HepG2 (cell line): ENCODE measurements around the gene HPCAL1. TPM values are rescaled to one million over a fixed set of nuclear protein-coding genes. Genes with fewer than 3 reads are reported as not detected.

Source experiments
- BHLHE40 ChIP-seq: IDR thresholded peaks from 2 replicates; pipeline ENCODE4 v1.6.1; 2011; ENCODE audit warnings: low read length, improper control_type of control experiment
- CBX5 ChIP-seq: sonication (generic); formaldehyde crosslinking; IDR thresholded peaks from 2 replicates; pipeline ENCODE4 v1.4.0; 2020; ENCODE audit warnings: missing genetic modification reagents, borderline replicate concordance
- DNMT3B ChIP-seq: conservative IDR thresholded peaks from 2 replicates; pipeline ENCODE4 v1.6.1; 2016; ENCODE audit warnings: missing biosample characterization, control low read depth
- ELF4 ChIP-seq: sonication (generic); formaldehyde crosslinking; IDR thresholded peaks from 2 replicates; pipeline ENCODE4 v1.5.0; 2020; ENCODE audit warnings: missing genetic modification reagents, mild to moderate bottlenecking, moderate library complexity, borderline replicate concordance
- FOSL1 ChIP-seq: sonication (generic); formaldehyde crosslinking; IDR thresholded peaks from 2 replicates; pipeline ENCODE4 v1.9.0; 2021; ENCODE audit warnings: missing genetic modification reagents, borderline replicate concordance
- HOMEZ ChIP-seq: IDR thresholded peaks from 2 replicates; pipeline ENCODE4 v1.6.1; 2016; ENCODE audit warnings: low read depth
- KLF13 ChIP-seq: sonication (generic); formaldehyde crosslinking; IDR thresholded peaks from 2 replicates; pipeline ENCODE4 v1.4.0; 2020; ENCODE audit warnings: mild to moderate bottlenecking, missing genetic modification reagents
- KLF9 ChIP-seq: IDR thresholded peaks from 2 replicates; pipeline ENCODE4 v1.6.1; 2016; ENCODE audit warnings: low read depth
- MAF1 ChIP-seq: sonication (generic); formaldehyde crosslinking; IDR thresholded peaks from 2 replicates; pipeline ENCODE4 v1.5.0; 2020; ENCODE audit warnings: missing genetic modification reagents, borderline replicate concordance
- MBNL3 ChIP-seq: fragments of 250-450 bp; sonication (Bioruptor Pico); conservative IDR thresholded peaks from 2 replicates; pipeline ENCODE4 v1.8.0; 2022; ENCODE audit warnings: mild to moderate bottlenecking, inconsistent platforms
- MXD1 ChIP-seq: sonication (generic); formaldehyde crosslinking; IDR thresholded peaks from 2 replicates; pipeline ENCODE4 v1.4.0; 2020; ENCODE audit warnings: mild to moderate bottlenecking, missing genetic modification reagents
- MYC ChIP-seq: sonication (generic); formaldehyde crosslinking; IDR thresholded peaks from 2 replicates; pipeline ENCODE4 v1.9.0; 2021; ENCODE audit warnings: missing genetic modification reagents, borderline replicate concordance
- NR3C1 ChIP-seq: sonication (generic); formaldehyde crosslinking; IDR thresholded peaks from 2 replicates; pipeline ENCODE4 v1.4.0; 2020; ENCODE audit warnings: missing genetic modification reagents
- PRMT3 ChIP-seq: sonication (generic); formaldehyde crosslinking; IDR thresholded peaks from 2 replicates; pipeline ENCODE4 v1.8.1; 2022; ENCODE audit warnings: low read depth, mild to moderate bottlenecking, moderate library complexity, missing genetic modification reagents, borderline replicate concordance
- REPIN1 ChIP-seq: sonication (generic); formaldehyde crosslinking; IDR thresholded peaks from 2 replicates; pipeline ENCODE4 v1.8.0; 2022; ENCODE audit warnings: missing genetic modification reagents, low read depth, mild to moderate bottlenecking, borderline replicate concordance
- SETDB1 ChIP-seq: sonication (generic); formaldehyde crosslinking; IDR thresholded peaks from 2 replicates; pipeline ENCODE4 v1.5.1; 2020; ENCODE audit warnings: missing genetic modification reagents, mild to moderate bottlenecking, borderline replicate concordance
- SNRNP70 ChIP-seq: fragments of 200-400 bp; formaldehyde crosslinking; IDR thresholded peaks from 2 replicates; pipeline ENCODE4 v1.6.1; 2017; ENCODE audit warnings: mild to moderate bottlenecking, low read depth, low read length, moderate library complexity
- STAG1 ChIP-seq: sonication (generic); formaldehyde crosslinking; IDR thresholded peaks from 2 replicates; pipeline ENCODE4 v1.4.0; 2020; ENCODE audit warnings: missing genetic modification reagents
- TMF1 ChIP-seq: sonication (generic); formaldehyde crosslinking; IDR thresholded peaks from 2 replicates; pipeline ENCODE4 v1.8.1; 2022; ENCODE audit warnings: low read depth, missing genetic modification reagents
- ZEB1 ChIP-seq: IDR thresholded peaks from 2 replicates; pipeline ENCODE4 v1.6.1; 2012; ENCODE audit warnings: mild to moderate bottlenecking, low read depth, inconsistent platforms; ENCODE audit not compliant: insufficient replicate concordance
- ZFP91 ChIP-seq: sonication (generic); formaldehyde crosslinking; IDR thresholded peaks from 2 replicates; pipeline ENCODE4 v1.9.0; 2022; ENCODE audit warnings: missing genetic modification reagents, mild to moderate bottlenecking, borderline replicate concordance
- ZNF12 ChIP-seq: sonication (generic); formaldehyde crosslinking; IDR thresholded peaks from 2 replicates; pipeline ENCODE4 v1.5.0; 2020; ENCODE audit warnings: missing genetic modification reagents
- ZNF34 ChIP-seq: sonication (generic); formaldehyde crosslinking; IDR thresholded peaks from 2 replicates; pipeline ENCODE4 v1.4.0; 2020; ENCODE audit warnings: mild to moderate bottlenecking, missing genetic modification reagents, borderline replicate concordance
- ZNF660 ChIP-seq: sonication (generic); formaldehyde crosslinking; IDR thresholded peaks from 2 replicates; pipeline ENCODE4 v1.5.1; 2020; ENCODE audit warnings: mild to moderate bottlenecking, low read depth, missing genetic modification reagents, borderline replicate concordance
- polyA plus RNA-seq, 8 experiments: library from polyadenylated mRNA; depleted of rRNA in 3 of 8; stranded (reverse) in 7 of 8; unstranded in 1 of 8; fragments of >200 nt; fragmentation: Illumina TruSeq in 4 of 8; extraction: Trizol in 4 of 8; gene quantifications; 2 replicates each; pipeline versions ENCODE4 v1.2.1 to v1.2.3, GENCODE V29; 2011 to 2016; ENCODE audit warnings: low read depth in 4 of 8, missing spikeins in 1 of 8, mixed read lengths in 1 of 8; ENCODE audit not compliant: insufficient read depth in 1 of 8
- total RNA-seq, 5 experiments: library from RNA; depleted of rRNA; stranded (reverse); fragments of >200 nt; fragmentation: Illumina TruSeq; extraction: Trizol; gene quantifications; 2 replicates each; pipeline ENCODE4 v1.2.3, GENCODE V29; 2016; ENCODE audit warnings: low read depth in 1 of 5

The HPCAL1 gene
- total and polyA plus RNA-seq, 2 of the 13 experiments (the other 11 are each of a cell fraction or from before 2014, with no cell fraction given): 29.5 to 29.9 TPM

- TF ChIP-seq MYC (no peak), BHLHE40 (no peak), KLF13 (no peak), CBX5 (CRISPR knock-in tag) (no peak), REPIN1 (CRISPR knock-in tag) (no peak), STAG1 (peak; percentile 30; the same call in 1 of the 2 replicates), PRMT3 (no peak), DNMT3B (CRISPR knock-in tag) (no peak), NR3C1 (CRISPR knock-in tag) (no peak), ZNF660 (CRISPR knock-in tag) (no peak), ZNF34 (CRISPR knock-in tag) (no peak), MBNL3 (CRISPR knock-in tag) (no peak), MXD1 (CRISPR knock-in tag) (no peak; the same call in 1 of the 2 replicates), ZEB1 (peak; percentile 86), MAF1 (no peak), ZNF12 (CRISPR knock-in tag) (no peak), FOSL1 (no peak), ZFP91 (CRISPR knock-in tag) (no peak), HOMEZ (CRISPR knock-in tag) (no peak), SNRNP70 (no peak), ELF4 (CRISPR knock-in tag) (no peak), TMF1 (CRISPR knock-in tag) (no peak), SETDB1 (CRISPR knock-in tag) (no peak), KLF9 (CRISPR knock-in tag) (no peak)
Measured at GRCh38 chr2:10369269-10370255, 66.9 kb downstream of the HPCAL1 start (continued).
